Stimulated activated CD8-positive, alpha-beta memory T cell treated with anti-CD3 and anti-CD28 coated beads, Interleukin-15, amount 100 ng/mL, for 1 hour (primary cell): ENCODE results near the gene APOBEC2.

ENCODE experiments used
- DNase-seq: peaks from one replicate; pipeline ENCODE4 v3.0.0-alpha.2; 2020; ENCODE audit warnings: low read depth

APOBEC2 gene

GRCh38 chr6:41061196-41061726 is 8.3 kb downstream of the APOBEC2 start:
- DNase-seq, result no peak

GRCh38 chr6:41062056-41062455 is 9.1 kb downstream of the APOBEC2 start:
- no peak for DNase-seq

GRCh38 chr6:41063884-41064285 is 10.9 kb downstream of the APOBEC2 start:
- DNase-seq, result no peak

GRCh38 chr6:41064841-41065240 is 11.8 kb downstream of the APOBEC2 start:
- DNase-seq, result no peak

- no peak for DNase-seq
Measured at GRCh38 chr6:41065550-41066026, 12.6 kb downstream of the APOBEC2 start.

GRCh38 chr6:41066867-41067304 is 13.9 kb downstream of the APOBEC2 start:
- peak; percentile 30 for DNase-seq

GRCh38 chr6:41071501-41071922 is 18.5 kb downstream of the APOBEC2 start:
- DNase-seq, result no peak

- DNase-seq, result peak; percentile 99
Measured at GRCh38 chr6:41071923-41072835, 19.2 kb downstream of the APOBEC2 start, which contains the start of gene OARD1. Gene OARD1, minus strand, starts transcription at chr6:41072356. Its CDS starts 722 bp downstream, at chr6:41071634.

- DNase-seq, result peak; percentile 100
Measured at GRCh38 chr6:41072836-41073202, 19.8 kb downstream of the APOBEC2 start, which contains the start of gene NFYA. Gene NFYA, plus strand, starts transcription at chr6:41072974. Its CDS starts 6,116 bp downstream, at chr6:41079090.

- peak; percentile 57 for DNase-seq
Measured at GRCh38 chr6:41073203-41073967, 20.4 kb downstream of the APOBEC2 start.

DNA sequence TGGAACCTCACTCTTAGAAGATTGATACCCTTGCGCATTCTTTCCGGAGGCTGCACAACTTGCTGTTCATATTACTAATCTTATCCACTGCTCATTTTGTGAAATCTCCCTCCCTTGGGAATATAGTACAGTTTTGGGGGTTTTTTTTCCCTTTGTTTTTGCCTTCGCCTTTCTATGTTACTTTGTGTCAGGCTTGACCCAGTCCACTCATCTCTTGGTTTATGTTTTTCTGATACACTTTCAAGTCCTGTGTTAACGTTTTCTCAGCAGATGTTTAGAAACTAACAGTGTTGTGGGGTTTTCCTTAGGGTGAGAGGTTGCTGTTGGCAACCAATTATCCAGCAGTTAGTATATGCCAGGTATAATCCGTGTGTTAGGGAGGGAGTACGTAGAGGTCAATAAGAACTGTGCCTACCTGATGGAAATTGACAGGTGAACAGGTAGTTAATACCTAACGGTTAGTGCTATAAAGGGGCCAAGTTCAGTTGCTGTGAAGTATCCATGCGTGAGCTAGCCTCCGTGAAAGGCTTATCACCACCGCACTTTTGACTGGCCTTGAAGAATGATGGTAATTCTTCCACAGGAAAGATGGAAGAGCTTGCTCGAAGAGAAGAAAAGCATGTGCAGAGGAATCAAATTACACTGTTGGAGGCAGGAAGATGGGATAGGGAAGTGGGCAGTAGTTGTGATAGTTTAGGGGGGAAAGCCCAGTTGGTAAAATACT is 21.1 kb downstream of the APOBEC2 start:
- DNase-seq, result no peak

- DNase-seq, result no peak
Measured at GRCh38 chr6:41074692-41075436, 21.9 kb downstream of the APOBEC2 start.

- no peak for DNase-seq
Measured at GRCh38 chr6:41075651-41076626, 22.9 kb downstream of the APOBEC2 start.

GRCh38 chr6:41077536-41077935 is 24.5 kb downstream of the APOBEC2 start:
- DNase-seq, result no peak

DNA sequence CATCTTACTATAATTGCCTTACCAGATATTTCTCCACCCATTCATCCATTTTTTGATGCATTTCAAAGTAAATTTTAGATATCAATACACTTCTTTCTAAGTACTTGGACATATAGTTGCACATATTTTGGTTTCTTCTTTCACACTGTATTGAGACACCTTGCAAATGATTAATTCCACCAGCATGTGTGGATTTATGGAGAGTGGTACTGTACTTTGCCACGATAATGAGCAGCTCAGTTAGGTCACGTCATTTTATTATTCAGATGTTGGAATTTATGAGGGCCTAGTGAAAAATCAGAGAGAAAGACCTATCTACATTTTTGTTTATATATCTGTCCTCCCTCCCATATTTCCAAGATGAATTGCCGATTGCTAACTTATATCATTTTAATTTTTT is 25.1 kb downstream of the APOBEC2 start:
- DNase-seq, result no peak

DNA sequence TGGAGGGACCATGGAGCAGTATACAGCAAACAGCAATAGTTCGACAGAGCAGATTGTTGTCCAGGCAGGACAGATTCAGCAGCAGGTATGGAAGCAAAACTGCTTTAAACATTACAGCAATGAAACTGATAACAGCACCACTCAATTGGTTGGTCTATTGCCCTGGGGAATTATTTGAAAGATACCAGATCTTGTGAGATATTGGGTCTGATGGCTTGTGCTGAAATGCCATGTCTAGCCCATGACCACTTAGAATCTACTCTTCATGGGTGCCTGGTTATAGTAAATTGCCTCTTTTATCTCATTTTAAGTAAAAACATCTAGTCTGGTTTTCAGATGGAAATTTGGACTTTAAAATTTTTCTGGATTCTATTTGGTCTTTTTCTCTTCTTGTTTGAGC is 26.1 kb downstream of the APOBEC2 start:
- DNase-seq, result no peak

DNA sequence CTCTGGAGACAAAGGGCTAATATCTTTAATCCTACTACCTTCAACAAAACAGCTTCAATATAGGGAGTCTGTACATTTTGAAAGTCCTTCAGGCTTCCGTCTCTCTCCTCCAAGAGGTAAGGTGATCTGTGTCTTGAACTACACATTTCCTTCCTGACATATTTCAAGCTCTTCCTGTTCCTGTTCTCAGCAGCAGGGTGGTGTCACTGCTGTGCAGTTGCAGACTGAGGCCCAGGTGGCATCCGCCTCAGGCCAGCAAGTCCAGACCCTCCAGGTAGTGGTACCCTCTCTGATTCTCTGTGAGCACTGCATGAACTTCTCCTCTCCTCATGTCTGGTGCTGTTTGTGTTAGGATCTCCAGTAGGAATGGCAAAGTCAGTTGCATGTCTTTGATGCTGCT is 27.6 kb downstream of the APOBEC2 start:
- no peak for DNase-seq

DNA sequence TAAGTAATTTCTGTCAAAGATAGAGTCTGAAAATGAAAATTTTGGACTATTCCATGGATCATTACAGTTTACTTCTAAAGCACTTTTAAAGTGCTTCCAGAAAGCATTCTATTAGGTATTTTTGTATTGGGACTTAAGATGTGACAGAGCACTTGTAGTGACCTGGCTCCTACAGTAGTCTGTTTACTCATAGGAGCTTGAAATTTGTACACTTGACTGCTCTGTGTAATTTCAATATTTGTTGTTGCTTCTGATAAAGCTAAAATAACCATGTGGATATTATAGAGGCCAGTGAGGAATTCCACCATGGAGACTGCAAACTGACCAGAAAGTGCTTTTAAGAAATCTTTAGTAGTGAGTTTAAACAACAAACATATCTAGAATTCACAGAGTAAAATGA is 30.1 kb downstream of the APOBEC2 start:
- DNase-seq, result no peak

- DNase-seq, result no peak
Measured at GRCh38 chr6:41085182-41085581, 32.2 kb downstream of the APOBEC2 start.

GRCh38 chr6:41088451-41088850 is 35.4 kb downstream of the APOBEC2 start:
- DNase-seq, result no peak
